PC-3 (cell line): Measurements from ENCODE around the gene WHRN. TPM values are rescaled to one million over a fixed set of nuclear protein-coding genes. Genes with fewer than 3 reads are reported as not detected.

ENCODE experiments used
- ATAC-seq: fragments of 200-7000 bp; cut with Tn5 transposase; 2 replicates; pipeline ENCODE4 v1.9.1; 2020; ENCODE audit warnings: mild to moderate bottlenecking, moderate library complexity
- BruUV-seq: library from RNA; stranded (reverse); fragments of 400-500 nt; replicated peaks from 2 replicates; lab custom pipeline; 2021; lab: Mats Ljungman, UMichigan
- CTCF ChIA-PET: fragments of 300-600 bp; sonication (Branson Sonifier 250); formaldehyde crosslinking; loops from one replicate; lab custom pipeline; 2022; ENCODE audit warnings: antibody characterized with exemption; lab: Charles Lee
- POLR2A ChIA-PET: fragments of 300-600 bp; sonication (Branson Sonifier 250); formaldehyde crosslinking; loops from one replicate; lab custom pipeline; 2022; ENCODE audit warnings: antibody characterized with exemption; ENCODE audit not compliant: unreplicated experiment; lab: Charles Lee
- DNase-seq: peaks from one replicate; pipeline ENCODE4 v3.0.0-alpha.2; 2015
- H2AFZ ChIP-seq: fragments of 300-600 bp; sonication (generic); 2 replicates; pipeline ENCODE4 v1.6.0; 2016; ENCODE audit warnings: antibody characterized with exemption, low read length
- H3F3A ChIP-seq: fragments of 300-600 bp; sonication (generic); one replicate; pipeline ENCODE4 v1.6.0; 2017; ENCODE audit warnings: antibody characterized with exemption, low read length, control low read depth, mild to moderate bottlenecking; ENCODE audit not compliant: unreplicated experiment
- H3K27ac ChIP-seq: fragments of 300-600 bp; sonication (generic); 2 replicates; pipeline ENCODE4 v1.5.1; 2016; ENCODE audit warnings: mild to moderate bottlenecking, low read length
- H3K27me3 ChIP-seq: fragments of 300-600 bp; sonication (generic); 2 replicates; pipeline ENCODE4 v1.6.1; 2016; ENCODE audit warnings: low read length, mixed read lengths
- H3K36me3 ChIP-seq: fragments of 300-600 bp; sonication (generic); 2 replicates; pipeline ENCODE4 v1.6.1; 2016; ENCODE audit warnings: low read depth, mixed run types, low read length, mixed read lengths
- H3K4me1 ChIP-seq: fragments of 300-600 bp; sonication (generic); 2 replicates; pipeline ENCODE4 v1.5.1; 2016; ENCODE audit warnings: low read length; ENCODE audit not compliant: insufficient read depth
- H3K4me2 ChIP-seq: fragments of 300-600 bp; sonication (generic); 2 replicates; pipeline ENCODE4 v1.6.0; 2016; ENCODE audit warnings: low read length
- H3K4me3 ChIP-seq: fragments of 300-600 bp; sonication (generic); 2 replicates; pipeline ENCODE4 v1.5.1; 2016; ENCODE audit warnings: mild to moderate bottlenecking, low read length, mixed read lengths
- H3K79me2 ChIP-seq: fragments of 300-600 bp; sonication (generic); 2 replicates; pipeline ENCODE4 v1.6.1; 2017; ENCODE audit warnings: low read length, mixed read lengths
- H3K9ac ChIP-seq: fragments of 300-600 bp; sonication (generic); 2 replicates; pipeline ENCODE4 v1.6.0; 2016; ENCODE audit warnings: mild to moderate bottlenecking, low read length
- H3K9me2 ChIP-seq: fragments of 300-600 bp; sonication (generic); replicated peaks from 2 replicates; pipeline ENCODE4 v1.6.1; 2016; ENCODE audit warnings: mixed run types, low read length, mixed read lengths
- H3K9me3 ChIP-seq: fragments of 300-600 bp; sonication (generic); 2 replicates; pipeline ENCODE4 v1.6.1; 2016; ENCODE audit warnings: low read length, mixed read lengths
- H4K20me1 ChIP-seq: fragments of 300-600 bp; sonication (generic); 2 replicates; pipeline ENCODE4 v1.6.1; 2016; ENCODE audit warnings: low read length, mixed read lengths
- CTCF ChIP-seq: fragments of 300-600 bp; sonication (generic); conservative IDR thresholded peaks from 2 replicates; pipeline ENCODE4 v1.5.1; 2017; ENCODE audit warnings: antibody characterized with exemption, low read depth, mild to moderate bottlenecking, low read length
- EZH2 ChIP-seq: fragments of 300-600 bp; sonication (generic); IDR thresholded peaks from one replicate; pipeline ENCODE4 v1.6.1; 2017; ENCODE audit warnings: antibody characterized with exemption, mild to moderate bottlenecking, low read length; ENCODE audit not compliant: unreplicated experiment
- EZH2phosphoT487 ChIP-seq: fragments of 300-600 bp; sonication (generic); IDR thresholded peaks from 2 replicates; pipeline ENCODE4 v1.6.1; 2018; ENCODE audit warnings: mild to moderate bottlenecking, antibody characterized with exemption, low read length, borderline replicate concordance
- intact Hi-C: fragments of 100-400 bp; cut with micrococcal nuclease; formaldehyde crosslinking; loops from 2 replicates; pipeline ENCODE4 v1.9.0; 2023
- total RNA-seq: library from RNA; depleted of rRNA; stranded (reverse); fragments of >200 nt; gene quantifications from 2 replicates; pipeline ENCODE4 v1.2.3, GENCODE V29; 2014

Gene WHRN
- total RNA-seq, 1 experiment from 2014 or later, result 10.5 TPM

- no peaks in the 10 kb centered on the region for H3K9me2 ChIP-seq
- no peak for ATAC-seq
- POLR2A ChIA-PET, result no interaction called here
These were observed 2.5 kb upstream of the WHRN start for GRCh38 chr9:114507726-114508125.

GRCh38 chr9:114506082-114506390, 763 bp upstream of the WHRN start:
- Histone ChIP-seq H4K20me1 (no peaks in the 10 kb centered on the region; the same call in 1 of the 2 replicates), H3K27me3 (no peaks in the 10 kb centered on the region), H3K9ac (peak overlapping the region; percentile 84), H3K36me3 (no peaks in the 10 kb centered on the region), H3K79me2 (peaks cover 39% of the 10 kb centered on the region), H2AFZ (peak overlapping the region; percentile 93), H3K9me3 (no peaks in the 10 kb centered on the region), H3K4me1 (peaks cover 22% of the 10 kb centered on the region), H3K27ac (peak overlapping the region; percentile 36), H3F3A (no peaks in the 10 kb centered on the region), H3K4me2 (peak overlapping the region; percentile 100), H3K4me3 (peak overlapping the region; percentile 90), H3K9me2 (no peaks in the 10 kb centered on the region)
- intact Hi-C loops, result no loop called here
- BruUV-seq, result no TSS peak
- no peak for ATAC-seq
- CTCF ChIA-PET, result no interaction called here
- no peak for TF ChIP-seq CTCF
- no peak for TF ChIP-seq EZH2phosphoT487
- no peak for TF ChIP-seq EZH2
- POLR2A ChIA-PET, result no interaction called here
- DNase-seq, result no peak

More at GRCh38 chr9:114507726-114508125, 2.5 kb upstream of the WHRN start:
- CTCF ChIA-PET, result interaction anchor here (0.6 to 0.7 kb wide), 2 partner anchors 53 to 570 kb away, joined by 3 read pairs; no protein-coding TSS in a partner anchor
- Histone ChIP-seq H2AFZ (no peak overlapping the region), H3K4me3 (no peak overlapping the region), H3K79me2 (peaks cover 24% of the 10 kb centered on the region), H4K20me1 (no peaks in the 10 kb centered on the region; the same call in 1 of the 2 replicates), H3K9ac (no peak overlapping the region), H3K4me1 (peaks cover 15% of the 10 kb centered on the region), H3F3A (no peaks in the 10 kb centered on the region), H3K27me3 (no peaks in the 10 kb centered on the region), H3K36me3 (no peaks in the 10 kb centered on the region), H3K4me2 (no peak overlapping the region), H3K9me3 (no peaks in the 10 kb centered on the region), H3K27ac (no peak overlapping the region)
- no TSS peak for BruUV-seq
- DNase-seq, result peak; percentile 27
- TF ChIP-seq CTCF (peak; percentile 54), EZH2 (no peak)
- intact Hi-C loops, result loop anchor here (1.0 kb wide), 1 partner anchor 102 kb away; no protein-coding TSS in a partner anchor
